GM21447 (cell line): Measurements from ENCODE around the gene ARHGAP27.

Experiments
- ATAC-seq: cut with Tn5 transposase; IDR thresholded peaks from one replicate; pipeline ENCODE4 v1.9.1; 2021; ENCODE audit not compliant: unreplicated experiment

Gene ARHGAP27

GRCh38 chr17:45408611-45409421 is 23.9 kb downstream of the ARHGAP27 start:
- no peak for ATAC-seq

DNA sequence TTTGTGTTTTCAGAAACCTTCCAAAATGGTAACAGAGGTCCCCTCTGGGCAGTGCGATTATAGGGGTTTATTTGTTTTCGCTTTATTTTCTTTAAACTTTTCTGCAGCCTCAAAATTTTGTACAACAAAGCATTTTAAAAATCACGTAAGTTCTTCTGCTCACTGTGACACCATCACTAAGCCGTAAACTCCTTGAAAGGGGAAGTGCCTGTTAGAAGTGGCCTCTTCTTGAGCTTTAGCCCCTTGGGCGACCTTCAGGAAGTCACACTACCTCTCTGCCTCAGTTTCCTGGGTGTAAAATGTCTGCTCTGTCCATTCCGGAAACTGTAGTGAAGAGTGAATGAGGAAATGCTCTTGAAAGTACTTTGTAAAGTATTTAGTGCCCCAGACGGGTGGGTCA is 26.6 kb downstream of the ARHGAP27 start:
- ATAC-seq: no peak

GRCh38 chr17:45405250-45406086 is 27.2 kb downstream of the ARHGAP27 start:
- no peak for ATAC-seq

- no peak for ATAC-seq
Observed at GRCh38 chr17:45404870-45405249, 27.8 kb downstream of the ARHGAP27 start.

DNA sequence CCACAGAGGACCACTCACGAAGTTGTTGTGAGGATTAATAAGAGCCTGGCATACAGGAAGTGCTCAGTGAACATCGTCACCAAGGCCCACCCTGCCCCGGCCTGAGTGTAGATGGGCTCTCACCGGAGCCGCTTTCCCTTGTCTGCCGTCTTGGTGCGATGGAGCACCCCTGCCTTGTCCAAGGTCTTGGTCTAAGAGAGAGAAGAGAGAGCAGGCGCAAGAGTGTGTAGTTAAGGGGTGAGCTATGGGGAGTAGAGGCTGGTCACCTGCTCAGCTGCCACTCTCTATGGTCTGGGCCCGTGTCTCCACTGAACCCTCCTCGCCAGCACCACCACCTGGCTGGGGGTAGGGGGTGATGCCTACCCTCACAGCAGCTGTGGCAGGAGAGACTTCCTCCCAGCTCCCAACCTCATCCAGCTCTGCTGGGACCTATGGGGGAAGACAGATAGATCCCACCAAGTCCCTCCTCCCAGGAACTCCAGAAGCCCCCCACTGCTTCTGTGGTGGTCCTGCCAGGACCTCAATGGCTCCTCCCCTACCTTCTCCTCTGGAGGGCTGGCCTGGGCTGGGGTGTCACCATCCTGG is 28.7 kb downstream of the ARHGAP27 start:
- no peak for ATAC-seq

DNA sequence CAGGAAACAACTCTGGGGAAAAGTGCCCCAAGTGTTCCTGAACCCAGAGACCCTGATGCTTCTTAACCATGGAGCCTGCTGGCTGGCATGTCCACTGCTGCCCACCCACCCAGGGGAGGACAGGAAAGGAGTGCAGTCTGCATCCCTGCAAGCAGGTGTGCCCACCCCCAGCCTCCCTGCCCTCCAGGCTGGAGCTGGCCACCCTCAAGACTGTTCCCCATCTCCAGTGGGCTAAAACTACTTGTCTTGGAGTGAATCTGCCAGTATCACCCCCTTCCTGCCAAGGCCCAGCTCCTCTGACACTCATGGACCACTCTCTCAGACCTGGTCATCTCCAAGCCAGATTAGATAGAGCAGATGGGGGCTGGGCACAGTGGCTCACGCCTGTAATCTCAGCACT is 29.8 kb downstream of the ARHGAP27 start:
- no peak for ATAC-seq

DNA sequence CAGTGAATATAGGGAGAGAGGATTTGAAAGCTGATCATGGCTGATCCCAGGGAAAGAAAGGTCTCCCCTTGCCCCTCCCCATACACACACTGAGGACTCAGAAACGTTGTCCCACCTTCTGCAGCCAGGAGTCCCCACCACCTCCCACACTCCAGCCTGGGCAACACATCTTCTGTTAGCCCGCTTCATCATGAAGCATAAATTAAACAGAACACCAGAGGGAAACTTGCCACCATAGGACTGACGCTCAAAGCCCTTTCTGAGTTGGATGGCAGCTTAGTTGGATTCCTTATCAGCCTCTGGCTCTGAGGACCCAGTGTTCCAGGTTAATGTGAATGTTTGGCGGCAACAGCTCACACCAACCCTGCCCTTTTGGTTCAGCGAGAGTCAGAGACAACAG is 33.9 kb downstream of the ARHGAP27 start:
- ATAC-seq: no peak

GRCh38 chr17:45397796-45398195 is 34.9 kb downstream of the ARHGAP27 start:
- no peak for ATAC-seq

DNA sequence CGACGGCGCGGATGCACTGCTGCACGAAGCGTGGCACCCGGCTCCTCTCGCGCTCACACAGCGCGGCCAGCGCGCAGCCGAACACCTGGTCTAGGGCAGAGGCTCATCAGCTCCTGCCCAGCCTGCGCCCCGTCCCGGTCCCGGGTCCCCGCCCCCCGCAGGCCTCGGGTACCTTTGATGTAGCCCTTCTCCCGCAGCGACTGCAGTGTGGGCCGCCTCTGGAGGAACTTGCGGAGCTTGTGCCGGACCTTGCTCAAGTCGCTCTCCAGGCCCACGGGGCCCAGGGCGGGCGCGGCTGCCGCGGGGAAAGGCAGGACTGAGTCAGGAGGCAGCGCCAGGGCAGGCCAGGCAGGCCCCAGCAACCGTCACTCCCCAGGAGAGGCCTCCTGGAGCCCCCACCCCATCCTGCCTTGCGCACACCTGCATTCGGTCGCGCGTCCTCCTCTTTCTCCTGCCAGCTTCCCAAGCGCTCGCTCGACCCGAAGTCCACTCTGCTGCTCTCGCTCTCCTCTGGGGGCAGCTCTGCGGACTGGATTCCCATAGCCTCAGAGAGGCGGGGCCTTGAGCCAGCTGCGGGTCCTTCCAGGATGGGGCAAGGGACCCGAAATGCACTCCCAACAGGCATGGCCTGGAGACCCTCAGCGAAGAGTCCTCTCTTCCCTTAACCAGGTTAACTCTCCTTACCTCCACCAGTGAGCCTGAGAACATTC is 36.0 kb downstream of the ARHGAP27 start:
- no peak for ATAC-seq

- ATAC-seq: no peak
Observed at GRCh38 chr17:45395569-45396415, 36.9 kb downstream of the ARHGAP27 start.

GRCh38 chr17:45394913-45395568 is 37.6 kb downstream of the ARHGAP27 start:
- ATAC-seq: no peak

DNA sequence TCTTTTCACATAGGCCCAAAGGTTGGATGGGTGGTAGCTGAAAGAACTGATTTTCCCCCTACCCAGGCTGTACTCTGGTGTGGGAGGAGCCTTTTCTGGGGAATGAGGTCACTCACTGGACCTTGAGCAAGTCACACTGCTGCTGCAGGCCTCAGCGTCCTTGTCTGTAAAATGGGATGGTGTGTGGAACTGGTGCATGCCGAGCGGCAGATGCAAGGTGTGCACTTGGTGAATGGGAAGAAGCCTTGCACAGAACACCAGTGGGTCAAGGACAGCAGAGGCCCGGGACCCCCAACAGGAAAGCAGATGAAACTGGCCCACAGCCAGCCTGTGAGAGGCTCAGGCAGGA is 38.1 kb downstream of the ARHGAP27 start:
- no peak for ATAC-seq

DNA sequence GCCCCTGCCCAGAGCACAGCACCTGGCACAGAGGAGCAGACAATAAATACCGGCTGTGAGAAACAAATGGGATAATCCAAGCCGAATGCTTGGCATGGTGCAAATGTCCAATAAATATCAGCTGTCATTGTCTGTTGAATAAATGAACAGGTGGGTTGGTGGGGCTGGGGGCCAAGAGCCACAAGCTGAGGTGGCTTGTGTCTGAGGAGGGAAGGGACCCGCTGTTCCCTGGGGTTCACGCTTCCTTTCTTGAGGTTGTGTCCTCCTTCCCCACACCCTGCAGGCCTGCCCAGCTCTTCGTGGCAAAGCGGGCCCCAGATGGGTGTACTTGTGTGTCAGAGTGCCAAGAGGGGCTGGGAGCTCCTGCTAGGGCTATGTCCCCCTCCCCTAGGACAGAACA is 38.6 kb downstream of the ARHGAP27 start:
- no peak for ATAC-seq

DNA sequence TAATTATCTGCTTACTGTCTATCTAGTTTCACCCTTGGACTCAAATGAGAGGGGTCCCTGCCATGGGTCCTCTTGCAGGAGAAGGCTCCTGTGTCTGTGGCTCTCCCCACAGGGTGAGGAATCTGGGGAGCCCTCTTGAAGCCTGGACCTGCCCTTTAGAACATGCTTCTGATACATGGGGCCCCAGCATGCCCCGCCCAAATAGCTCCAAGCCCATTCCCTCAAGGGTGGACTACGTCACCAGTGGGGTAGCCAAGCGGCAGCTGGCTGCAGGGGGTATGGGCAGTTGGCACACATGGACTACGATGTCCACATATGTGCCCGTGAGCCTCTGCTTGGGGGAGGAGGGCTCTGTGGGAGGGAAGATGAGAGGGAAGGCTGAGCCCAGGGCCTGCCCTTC is 39.3 kb downstream of the ARHGAP27 start:
- ATAC-seq: no peak

GRCh38 chr17:45391918-45392317 is 40.8 kb downstream of the ARHGAP27 start:
- ATAC-seq: no peak

GRCh38 chr17:45391291-45391690 is 41.4 kb downstream of the ARHGAP27 start:
- ATAC-seq: no peak

GRCh38 chr17:45389354-45389753 is 43.3 kb downstream of the ARHGAP27 start:
- ATAC-seq: no peak

- no peak for ATAC-seq
Observed at GRCh38 chr17:45388604-45389325, 43.9 kb downstream of the ARHGAP27 start.

GRCh38 chr17:45387739-45388138 is 44.9 kb downstream of the ARHGAP27 start:
- ATAC-seq: no peak
